NCI-H1694 (cell line): ENCODE measurements around the gene SYNE2.

Experiments used
- DNase-seq: peaks from one replicate; lab custom pipeline; 2025; lab: John Stamatoyannopoulos, UW

The SYNE2 gene

GRCh38 chr14:64260418-64260817 lies 407.6 kb downstream of the SYNE2 start:
- DNase-seq = no peak

DNA sequence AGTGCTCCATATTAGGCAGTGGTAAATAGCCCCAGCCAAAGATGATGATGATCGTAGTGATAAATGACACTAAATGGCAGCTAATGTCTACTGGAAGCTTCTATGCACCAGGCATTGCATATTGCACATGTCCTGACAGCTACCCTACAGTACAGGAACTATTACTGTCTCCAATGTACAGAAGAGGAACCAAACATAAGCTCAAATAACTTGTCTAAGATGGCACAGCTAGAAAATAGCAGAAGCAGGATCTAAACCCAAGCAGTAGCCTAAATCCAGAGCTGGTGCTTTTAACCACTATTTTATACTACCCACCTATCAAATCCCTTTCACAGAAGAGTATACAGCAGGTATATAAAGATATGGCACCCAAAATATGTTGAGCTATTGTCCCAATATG lies 412.4 kb downstream of the SYNE2 start:
- no peak for DNase-seq

DNA sequence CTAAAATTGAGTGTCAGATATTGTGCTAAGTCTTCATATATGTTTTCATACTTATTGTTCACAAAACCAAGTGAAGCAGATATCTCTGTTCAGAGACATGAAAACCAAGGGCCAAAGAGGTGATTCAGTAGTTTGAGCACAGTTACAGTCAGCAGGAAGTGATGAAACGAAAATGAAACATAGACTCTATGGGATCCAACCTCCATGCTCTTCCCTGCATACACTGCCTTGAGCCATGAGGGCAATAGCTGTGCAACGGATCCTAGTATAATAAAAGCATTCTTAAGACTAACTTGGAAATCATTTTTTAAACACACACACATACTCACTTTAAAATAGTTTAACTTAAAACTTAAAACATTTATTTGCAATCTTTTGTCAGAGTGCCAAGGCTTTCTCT lies 413.4 kb downstream of the SYNE2 start:
- DNase-seq = no peak

DNA sequence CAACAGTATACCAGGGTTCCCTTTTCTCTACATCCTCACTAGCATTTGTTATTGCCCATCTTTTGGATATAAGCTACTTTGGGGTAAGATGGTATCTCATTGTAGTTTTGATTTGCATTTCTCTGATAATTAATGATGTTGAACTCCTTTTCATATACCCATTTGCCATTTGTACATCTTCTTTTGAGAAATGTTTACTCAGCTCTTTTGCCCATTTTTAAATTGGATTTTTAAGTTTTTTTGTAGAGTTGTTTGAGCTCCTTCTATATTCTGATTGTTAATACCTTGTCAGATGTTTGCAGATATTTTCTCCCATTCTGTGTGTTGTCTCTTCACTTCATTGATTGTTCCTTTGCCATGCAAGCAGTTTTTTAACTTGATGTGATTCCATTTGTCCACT lies 419.2 kb downstream of the SYNE2 start:
- DNase-seq = no peak
